HepG2 (cell line): Measurements from ENCODE around the gene DLG5. TPM values are rescaled to one million over a fixed set of nuclear protein-coding genes. Genes with fewer than 3 reads are reported as not detected.

Experiments
- ATAC-seq: fragments of 200-7000 bp; cut with Tn5 transposase; 3 replicates; pipeline ENCODE4 v1.9.1; 2020; ENCODE audit warnings: mild to moderate bottlenecking, moderate library complexity
- BruUV-seq: library from RNA; stranded (reverse); fragments of 400-500 nt; replicated peaks from 2 replicates; lab custom pipeline; 2021; lab: Mats Ljungman, UMichigan
- CTCF ChIA-PET: fragments of 300-600 bp; formaldehyde crosslinking; extraction: SDS; loops from one replicate; lab custom pipeline; 2021; ENCODE audit warnings: low total read pairs, inconsistent platforms, low intra/inter-chr PET ratio; lab: Yijun Ruan, JAX
- POLR2A ChIA-PET: fragments of 350-600 bp; sonication (Branson Sonifier 250); formaldehyde crosslinking; loops from one replicate; lab custom pipeline; 2020; ENCODE audit warnings: antibody characterized with exemption, inconsistent platforms; lab: Yijun Ruan, JAX
- DNase-seq: peaks from one replicate; pipeline ENCODE4 v3.0.0-alpha.2; 2015; ENCODE audit warnings: low spot score
- FAIRE-seq: peaks from 3 replicates; lab custom pipeline; 2011; peaks lifted over from hg19 to GRCh38; lab: Jason Lieb, UNC
- H2AFZ ChIP-seq: one replicate; pipeline ENCODE4 v1.6.1; 2011; ENCODE audit warnings: low read length, inconsistent platforms
- H3K27ac ChIP-seq: fragments of 300-600 bp; 3 replicates; pipeline ENCODE4 v1.8.0; 2011; ENCODE audit warnings: mixed run types, mild to moderate bottlenecking, mixed read lengths, low read length, inconsistent platforms; ENCODE audit not compliant: insufficient read depth; ENCODE audit errors: extremely low read length
- H3K27me3 ChIP-seq, 2 experiments: fragments of 200-600 bp in 1 of 2; 2 replicates in 1 of 2; 3 replicates in 1 of 2; pipeline versions ENCODE4 v1.6.0 to v1.8.0; 2011; ENCODE audit warnings: low read length in 2 of 2, mild to moderate bottlenecking in 2 of 2, moderate library complexity in 2 of 2, inconsistent platforms in 1 of 2; ENCODE audit not compliant: insufficient read depth in 2 of 2, control insufficient read depth in 1 of 2
- H3K36me3 ChIP-seq, 2 experiments: fragments of 200-600 bp in 1 of 2; replicated peaks in 1 of 2; 2 replicates in 1 of 2; 3 replicates in 1 of 2; pipeline versions ENCODE4 v1.5.1 to v1.8.0; 2011; ENCODE audit warnings: low read length in 2 of 2, inconsistent platforms in 1 of 2; ENCODE audit not compliant: insufficient read depth in 2 of 2, control insufficient read depth in 1 of 2
- H3K4me1 ChIP-seq: 2 replicates; pipeline ENCODE4 v1.5.1; 2012; ENCODE audit warnings: low read length, inconsistent platforms; ENCODE audit not compliant: insufficient read depth
- H3K4me2 ChIP-seq: 2 replicates; pipeline ENCODE4 v1.6.0; 2011; ENCODE audit warnings: low read depth, low read length, inconsistent platforms
- H3K4me3 ChIP-seq, 3 experiments: fragments of 200-600 bp in 1 of 3; sonication (generic), shearing (Covaris generic) in 1 of 3; replicated peaks in 1 of 3; 2 replicates each; pipeline ENCODE4 v1.5.1; 2011 to 2016; ENCODE audit warnings: low read length in 3 of 3, inconsistent platforms in 2 of 3, low read depth in 2 of 3, mild to moderate bottlenecking in 2 of 3, control low read depth in 1 of 3, mixed read lengths in 1 of 3; ENCODE audit not compliant: insufficient read depth in 1 of 3
- H3K79me2 ChIP-seq: one replicate; pipeline ENCODE4 v1.6.1; 2011; ENCODE audit warnings: low read length, inconsistent platforms; ENCODE audit not compliant: insufficient read depth
- H3K9ac ChIP-seq: 2 replicates; pipeline ENCODE4 v1.6.0; 2011; ENCODE audit warnings: mild to moderate bottlenecking, low read depth, low read length, inconsistent platforms; ENCODE audit not compliant: insufficient read depth
- H3K9me3 ChIP-seq: 2 replicates; pipeline ENCODE4 v1.5.1; 2012; ENCODE audit warnings: mild to moderate bottlenecking, low read length
- H4K20me1 ChIP-seq: 2 replicates; pipeline ENCODE4 v1.6.0; 2011; ENCODE audit warnings: inconsistent platforms, mild to moderate bottlenecking, low read length, moderate library complexity; ENCODE audit not compliant: insufficient read depth
- ATRX ChIP-seq: sonication (generic); formaldehyde crosslinking; IDR thresholded peaks from 2 replicates; pipeline ENCODE4 v1.4.0; 2020; ENCODE audit warnings: missing genetic modification reagents, borderline replicate concordance
- ELK4 ChIP-seq: sonication (generic); formaldehyde crosslinking; IDR thresholded peaks from 2 replicates; pipeline ENCODE4 v1.9.0; 2021; ENCODE audit warnings: missing genetic modification reagents, borderline replicate concordance
- HDAC2 ChIP-seq: sonication (generic); formaldehyde crosslinking; IDR thresholded peaks from 2 replicates; pipeline ENCODE4 v1.4.0; 2020; ENCODE audit warnings: missing genetic modification reagents
- KAT7 ChIP-seq: IDR thresholded peaks from 2 replicates; pipeline ENCODE4 v1.6.1; 2018; ENCODE audit warnings: borderline replicate concordance, missing compliant biosample characterization
- KLF9 ChIP-seq: IDR thresholded peaks from 2 replicates; pipeline ENCODE4 v1.6.1; 2016; ENCODE audit warnings: low read depth
- NBN ChIP-seq: fragments of 450-650 bp; conservative IDR thresholded peaks from 2 replicates; pipeline ENCODE4 v1.6.1; 2017
- NCOA5 ChIP-seq: sonication (generic); formaldehyde crosslinking; IDR thresholded peaks from 2 replicates; pipeline ENCODE4 v1.4.0; 2020; ENCODE audit warnings: missing genetic modification reagents
- PITX1 ChIP-seq: sonication (generic); formaldehyde crosslinking; IDR thresholded peaks from 2 replicates; pipeline ENCODE4 v1.5.1; 2020; ENCODE audit warnings: mild to moderate bottlenecking, missing genetic modification reagents
- TFDP2 ChIP-seq: sonication (generic); formaldehyde crosslinking; IDR thresholded peaks from 2 replicates; pipeline ENCODE4 v1.4.0; 2020; ENCODE audit warnings: missing genetic modification reagents
- TSC22D2 ChIP-seq: sonication (generic); formaldehyde crosslinking; IDR thresholded peaks from 2 replicates; pipeline ENCODE4 v1.5.1; 2020; ENCODE audit warnings: missing genetic modification reagents, mild to moderate bottlenecking, borderline replicate concordance
- ZFP1 ChIP-seq: IDR thresholded peaks from 2 replicates; pipeline ENCODE4 v1.6.1; 2016
- ZNF253 ChIP-seq: sonication (generic); formaldehyde crosslinking; IDR thresholded peaks from 2 replicates; pipeline ENCODE4 v1.8.0; 2022; ENCODE audit warnings: mild to moderate bottlenecking, missing genetic modification reagents, borderline replicate concordance
- ZNF619 ChIP-seq: sonication (generic); formaldehyde crosslinking; IDR thresholded peaks from 2 replicates; pipeline ENCODE4 v1.4.0; 2020; ENCODE audit warnings: mild to moderate bottlenecking, missing genetic modification reagents
- WGBS: methylation state at CpG from one replicate; pipeline ENCODE4 v1.1.6; 2017; ENCODE audit warnings: low lambda C conversion rate; 5-methylcytosine and 5-hydroxymethylcytosine counted together
- in situ Hi-C: cut with HindIII; loops from 2 replicates; pipeline ENCODE4 v1.10.0; 2017; ENCODE audit warnings: low pct_unique_long_range_greater_than_20kb; ENCODE audit not compliant: extremely low pct_ligation_motif_present
- intact Hi-C: fragments of 100-400 bp; cut with micrococcal nuclease; formaldehyde crosslinking; loops from one replicate; pipeline ENCODE4 v1.10.0; 2022; ENCODE audit not compliant: unreplicated experiment
- polyA plus RNA-seq, 8 experiments: library from polyadenylated mRNA; depleted of rRNA in 3 of 8; stranded (reverse) in 7 of 8; unstranded in 1 of 8; fragments of >200 nt; fragmentation: Illumina TruSeq in 4 of 8; extraction: Trizol in 4 of 8; gene quantifications; 2 replicates each; pipeline versions ENCODE4 v1.2.1 to v1.2.3, GENCODE V29; 2011 to 2016; ENCODE audit warnings: low read depth in 4 of 8, missing spikeins in 1 of 8, mixed read lengths in 1 of 8; ENCODE audit not compliant: insufficient read depth in 1 of 8
- small RNA-seq, 3 experiments: library from RNA; depleted of rRNA; stranded (forward); fragments of <200 nt; gene quantifications; one replicate each; pipeline ENCODE3, GENCODE V24; 2012; ENCODE audit warnings: low read depth in 2 of 3, low replicate concordance in 1 of 3; ENCODE audit not compliant: insufficient read length in 3 of 3, insufficient read depth in 2 of 3
- total RNA-seq, 5 experiments: library from RNA; depleted of rRNA; stranded (reverse); fragments of >200 nt; fragmentation: Illumina TruSeq; extraction: Trizol; gene quantifications; 2 replicates each; pipeline ENCODE4 v1.2.3, GENCODE V29; 2016; ENCODE audit warnings: low read depth in 1 of 5
- TF ChIP-seq, protein P1 (sequence below): sonication (generic); formaldehyde crosslinking; IDR thresholded peaks from 2 replicates; pipeline ENCODE4 v1.5.0; 2020; ENCODE audit warnings: mild to moderate bottlenecking, missing genetic modification reagents

Gene DLG5
- total and polyA plus RNA-seq, 2 of the 13 experiments (the other 11 are each of a cell fraction or from before 2014, with no cell fraction given): 15.5 to 18.2 TPM

- 65% methylated on average over 2 of the region's 2 CpGs for WGBS
- in situ Hi-C loops (no loop called here), intact Hi-C loops (no loop called here)
- Histone ChIP-seq H3K27me3 (no peaks in the 10 kb centered on the region; a peak in 2 of 5 replicates), H4K20me1 (no peaks in the 10 kb centered on the region), H3K4me3 (no peak overlapping the region), H3K9ac (no peak overlapping the region), H3K79me2 (no peaks in the 10 kb centered on the region), H3K4me1 (no peaks in the 10 kb centered on the region), H3K27ac (no peak overlapping the region), H3K9me3 (no peaks in the 10 kb centered on the region), H3K36me3 (no peaks in the 10 kb centered on the region), H3K4me2 (no peak overlapping the region), H2AFZ (no peak overlapping the region)
- BruUV-seq: no TSS peak
- FAIRE-seq: no peak
- POLR2A ChIA-PET: no interaction called here
- no peak for ATAC-seq
- CTCF ChIA-PET: no interaction called here
- TF ChIP-seq HDAC2 (no peak), ZNF619 (no peak), TFDP2 (CRISPR knock-in tag) (no peak), ZNF253 (CRISPR knock-in tag) (no peak), ATRX (CRISPR knock-in tag) (no peak), NCOA5 (no peak), ZFP1 (CRISPR knock-in tag) (no peak), ELK4 (CRISPR knock-in tag) (no peak), TSC22D2 (CRISPR knock-in tag) (no peak), PITX1 (no peak), KAT7 (CRISPR knock-in tag) (no peak), NBN (no peak), KLF9 (CRISPR knock-in tag) (no peak)
- TF ChIP-seq, protein P1, sequence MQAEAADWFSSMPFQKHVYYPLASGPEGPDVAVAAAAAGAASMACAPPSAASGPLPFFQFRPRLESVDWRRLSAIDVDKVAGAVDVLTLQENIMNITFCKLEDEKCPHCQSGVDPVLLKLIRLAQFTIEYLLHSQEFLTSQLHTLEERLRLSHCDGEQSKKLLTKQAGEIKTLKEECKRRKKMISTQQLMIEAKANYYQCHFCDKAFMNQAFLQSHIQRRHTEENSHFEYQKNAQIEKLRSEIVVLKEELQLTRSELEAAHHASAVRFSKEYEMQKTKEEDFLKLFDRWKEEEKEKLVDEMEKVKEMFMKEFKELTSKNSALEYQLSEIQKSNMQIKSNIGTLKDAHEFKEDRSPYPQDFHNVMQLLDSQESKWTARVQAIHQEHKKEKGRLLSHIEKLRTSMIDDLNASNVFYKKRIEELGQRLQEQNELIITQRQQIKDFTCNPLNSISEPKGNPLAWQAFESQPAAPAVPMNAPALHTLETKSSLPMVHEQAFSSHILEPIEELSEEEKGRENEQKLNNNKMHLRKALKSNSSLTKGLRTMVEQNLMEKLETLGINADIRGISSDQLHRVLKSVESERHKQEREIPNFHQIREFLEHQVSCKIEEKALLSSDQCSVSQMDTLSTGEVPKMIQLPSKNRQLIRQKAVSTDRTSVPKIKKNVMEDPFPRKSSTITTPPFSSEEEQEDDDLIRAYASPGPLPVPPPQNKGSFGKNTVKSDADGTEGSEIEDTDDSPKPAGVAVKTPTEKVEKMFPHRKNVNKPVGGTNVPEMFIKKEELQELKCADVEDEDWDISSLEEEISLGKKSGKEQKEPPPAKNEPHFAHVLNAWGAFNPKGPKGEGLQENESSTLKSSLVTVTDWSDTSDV (CRISPR knock-in tag): no peak
- no peak for DNase-seq
These were observed 184.8 kb downstream of the DLG5 start for GRCh38 chr10:77741746-77742145.

Small RNAs within 50 kb of the gene (small RNA-seq; reads per million reads assigned to genes)
- gene RF00017: 0 reads per million in 3 experiments
- gene RN7SL284P: 0 reads per million in 3 experiments
- 0 reads per million in 3 experiments for gene RNU6-1266P

Other genes with a start within 250 kb of the DLG5 start
- gene POLR3A, start 102.8 kb upstream of the DLG5 start, total RNA-seq (2016; rRNA removed; fragmentation: Illumina TruSeq; extraction: Trizol): 19.2 and 26.3 TPM in 2 replicates
- 13.2 and 13.6 TPM in 2 replicates for gene POLR3A, start 102.8 kb upstream of the DLG5 start, polyA plus RNA-seq (2011; rRNA removed)
- 2,690 and 3,176 TPM in 2 replicates for gene RPS24, start 107.1 kb upstream of the DLG5 start, total RNA-seq (2016; rRNA removed; fragmentation: Illumina TruSeq; extraction: Trizol)
- gene RPS24, start 107.1 kb upstream of the DLG5 start, polyA plus RNA-seq (2011; rRNA removed): 2,639 and 3,319 TPM in 2 replicates